Raji (cell line): Measurements from ENCODE around the gene ENTPD5.

Source experiments
- POLR2A ChIP-seq: IDR thresholded peaks from 2 replicates; pipeline ENCODE4 v1.6.1; 2011; ENCODE audit warnings: low read depth, low read length, control low read depth; ENCODE audit not compliant: insufficient read depth

Gene ENTPD5

DNA sequence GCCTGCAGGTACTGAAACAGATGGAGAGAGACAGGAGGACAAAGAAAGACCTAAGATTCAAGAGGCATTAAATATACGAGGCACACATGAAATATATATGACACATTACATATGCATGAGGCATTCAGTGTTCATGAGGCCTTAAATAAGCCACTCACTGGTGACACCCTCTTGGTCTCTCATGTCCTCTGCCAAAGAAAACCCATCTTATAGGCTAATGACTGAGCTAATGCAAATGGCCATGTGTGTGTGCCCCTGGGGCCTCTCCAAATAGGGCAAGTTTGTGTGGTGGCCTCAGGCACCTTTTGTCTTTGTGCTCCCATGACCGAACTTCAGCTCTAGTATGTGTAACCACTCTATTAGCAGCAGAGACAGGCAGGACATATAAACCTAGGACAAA, 50.2 kb downstream of the ENTPD5 start:
- no peak for TF ChIP-seq POLR2A

DNA sequence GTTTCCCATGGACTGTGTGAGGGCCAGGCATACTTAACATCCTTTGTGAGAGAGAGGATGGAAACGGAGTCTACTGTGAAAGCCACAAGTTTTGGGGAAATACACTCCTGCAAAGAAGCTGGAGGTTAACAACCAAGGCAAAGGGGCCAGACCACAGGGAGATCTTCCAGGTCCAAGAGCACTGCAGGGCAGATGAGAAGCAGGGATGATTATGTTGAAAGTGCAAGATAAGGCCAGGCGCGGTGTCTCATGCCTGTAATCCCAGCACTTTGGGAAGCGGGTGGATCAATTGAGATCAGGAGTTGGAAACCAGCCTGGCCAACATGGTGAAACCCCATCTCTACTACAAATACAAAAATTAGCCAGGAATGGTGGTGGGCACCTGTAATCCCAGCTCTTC, 53.9 kb downstream of the ENTPD5 start:
- TF ChIP-seq POLR2A = no peak

DNA sequence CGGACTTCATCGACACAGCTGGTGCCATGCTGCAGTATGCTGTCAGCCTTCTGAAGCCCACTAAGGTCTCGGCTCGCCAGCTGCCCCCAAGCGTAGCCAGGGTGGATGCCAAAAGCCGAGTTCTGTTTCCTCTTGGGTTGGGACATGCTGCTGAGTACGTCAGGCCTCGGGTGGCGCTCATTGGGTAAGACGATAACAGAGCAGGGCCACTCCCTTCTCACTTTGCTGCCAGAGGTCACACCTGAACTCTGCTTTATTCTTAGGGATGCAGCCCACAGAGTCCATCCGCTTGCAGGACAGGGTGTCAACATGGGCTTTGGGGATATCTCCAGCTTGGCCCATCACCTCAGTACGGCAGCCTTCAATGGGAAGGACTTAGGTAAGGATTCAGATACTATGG, 57.9 kb downstream of the ENTPD5 start:
- TF ChIP-seq POLR2A = no peak

DNA sequence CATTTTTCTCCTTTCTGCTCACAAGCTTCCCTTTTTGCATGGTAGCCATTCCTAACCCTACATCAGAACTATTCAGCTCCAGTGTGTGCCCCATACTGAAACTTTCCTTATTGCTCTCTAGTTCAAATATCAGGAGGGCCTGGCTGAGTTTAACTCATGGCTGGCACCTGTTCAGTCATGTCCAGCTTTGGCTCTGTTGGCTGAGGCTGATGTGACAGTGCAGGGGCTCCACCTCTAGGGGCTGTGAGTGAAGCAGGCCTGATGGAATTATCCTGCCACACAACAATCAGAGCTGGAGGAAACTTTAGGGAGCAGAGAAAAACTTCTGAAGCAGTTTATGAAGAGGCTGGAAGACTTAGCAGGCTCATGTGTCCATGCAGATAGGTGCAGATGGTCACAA, 60.5 kb downstream of the ENTPD5 start:
- TF ChIP-seq POLR2A = no peak

DNA sequence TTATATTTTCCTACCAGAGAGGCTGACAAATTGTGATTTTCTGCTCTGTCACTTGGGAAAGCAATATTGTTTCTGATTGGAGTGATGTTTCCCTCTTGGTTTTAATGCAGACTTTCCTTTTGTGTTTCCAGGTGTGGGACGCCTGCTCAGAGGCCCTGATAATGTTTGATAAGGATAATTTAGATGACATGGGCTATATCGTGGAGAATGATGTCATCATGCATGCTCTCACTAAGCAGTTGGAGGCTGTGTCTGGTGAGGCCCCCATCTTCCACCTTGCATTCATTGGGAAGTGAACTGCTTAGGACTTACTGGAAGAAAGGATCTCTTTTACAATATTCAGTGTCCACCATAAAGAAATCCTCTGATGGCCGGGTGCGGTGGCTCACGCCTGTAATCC, 63.4 kb downstream of the ENTPD5 start:
- no peak for TF ChIP-seq POLR2A

DNA sequence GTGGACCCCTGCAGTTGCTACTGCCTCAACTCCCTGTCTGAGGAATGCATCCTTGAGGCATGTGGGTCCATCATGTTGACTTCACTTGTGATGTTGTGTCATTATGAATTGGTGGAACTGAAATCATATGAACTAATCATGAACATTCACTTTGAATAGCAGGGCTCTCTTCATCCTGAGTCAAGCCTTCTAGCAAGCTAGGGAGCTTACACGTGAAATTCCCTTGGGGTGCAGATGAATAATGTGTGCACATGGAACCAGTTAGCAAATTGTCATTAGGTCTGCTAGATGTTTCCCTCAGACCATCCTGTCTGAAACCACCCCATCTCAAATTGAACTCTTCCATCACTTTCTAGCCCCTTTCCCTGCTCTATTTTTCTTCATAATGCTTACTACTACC, 65.4 kb downstream of the ENTPD5 start:
- no peak for TF ChIP-seq POLR2A

DNA sequence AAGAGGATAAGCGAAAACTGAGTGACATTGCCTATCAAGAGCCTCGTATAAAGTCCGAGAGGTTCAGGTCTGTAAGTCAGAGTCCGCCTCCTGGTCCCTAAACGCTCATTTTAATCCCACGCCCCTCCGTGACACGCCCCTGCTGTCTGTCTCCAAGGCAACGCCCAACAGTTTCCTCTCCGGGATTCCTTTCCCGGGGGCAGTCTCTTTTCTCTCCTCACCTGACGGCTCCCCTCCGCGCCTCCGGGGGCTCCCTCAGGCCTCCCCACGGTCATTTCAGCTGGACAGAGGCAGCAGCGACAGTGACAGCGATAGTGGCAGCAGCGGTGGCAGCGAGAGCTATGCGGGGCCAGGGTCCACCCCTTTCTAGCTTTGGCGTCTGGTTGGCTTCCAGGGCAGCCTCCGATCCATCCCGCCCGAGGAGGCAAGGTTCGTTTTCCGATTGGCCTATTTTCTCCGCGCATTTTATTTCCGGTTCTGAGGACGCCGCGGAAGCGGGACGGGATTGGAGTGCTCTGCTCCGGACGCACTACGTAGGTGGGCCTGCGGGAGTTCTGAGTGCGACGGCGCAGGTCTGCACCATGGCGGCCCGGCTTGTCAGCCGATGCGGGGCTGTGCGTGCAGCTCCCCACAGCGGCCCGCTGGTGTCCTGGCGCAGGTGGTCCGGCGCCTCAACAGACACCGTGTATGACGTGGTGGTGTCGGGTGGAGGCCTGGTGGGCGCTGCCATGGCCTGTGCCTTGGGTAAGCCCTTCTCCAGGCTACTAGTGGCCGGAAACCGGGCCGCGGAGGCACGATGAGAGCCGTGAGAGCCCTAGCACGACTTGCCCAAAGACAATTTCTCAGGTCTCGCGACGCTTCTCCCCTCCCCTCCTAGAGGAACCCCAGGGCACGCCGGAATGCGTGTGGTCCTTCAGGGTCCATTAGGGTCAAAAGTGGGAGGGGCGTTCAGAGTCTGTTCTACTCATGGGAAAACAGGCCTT, 69.0 kb downstream of the ENTPD5 start, which contains the start of the genes COQ6 and FAM161B:
COQ6 (plus strand) TSS at position 551 of the 983 bp plus-strand sequence; CDS start at position 582, 31 bp downstream.
FAM161B (minus strand) TSS at position 343 of the 983 bp plus-strand sequence; CDS start at position 275, 68 bp downstream.
- TF ChIP-seq POLR2A = peak; percentile 93

DNA sequence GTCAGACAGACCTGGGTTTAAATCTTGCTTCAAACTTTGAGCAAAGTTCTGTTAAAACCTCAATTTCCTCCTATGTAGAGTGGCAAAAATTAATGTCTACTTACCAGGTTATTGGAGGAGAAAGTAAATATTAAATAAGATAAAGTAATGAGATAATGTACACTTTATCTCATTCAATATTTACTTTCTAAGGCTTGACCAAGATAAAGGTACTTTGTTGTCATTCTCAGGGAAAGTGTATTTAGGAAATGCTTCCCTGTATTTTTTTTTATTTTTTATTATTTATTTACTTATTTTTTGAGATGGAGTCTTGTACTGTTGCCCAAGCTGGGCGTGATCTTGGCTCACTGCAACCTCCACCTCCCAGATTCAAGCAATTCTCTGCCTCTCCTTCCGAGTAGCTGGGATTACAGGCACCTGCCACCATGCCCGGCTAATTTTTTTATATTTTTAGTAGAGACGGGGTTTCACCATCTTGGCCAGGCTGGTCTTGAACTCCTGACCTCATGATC, 73.9 kb downstream of the ENTPD5 start:
- TF ChIP-seq POLR2A = no peak

DNA sequence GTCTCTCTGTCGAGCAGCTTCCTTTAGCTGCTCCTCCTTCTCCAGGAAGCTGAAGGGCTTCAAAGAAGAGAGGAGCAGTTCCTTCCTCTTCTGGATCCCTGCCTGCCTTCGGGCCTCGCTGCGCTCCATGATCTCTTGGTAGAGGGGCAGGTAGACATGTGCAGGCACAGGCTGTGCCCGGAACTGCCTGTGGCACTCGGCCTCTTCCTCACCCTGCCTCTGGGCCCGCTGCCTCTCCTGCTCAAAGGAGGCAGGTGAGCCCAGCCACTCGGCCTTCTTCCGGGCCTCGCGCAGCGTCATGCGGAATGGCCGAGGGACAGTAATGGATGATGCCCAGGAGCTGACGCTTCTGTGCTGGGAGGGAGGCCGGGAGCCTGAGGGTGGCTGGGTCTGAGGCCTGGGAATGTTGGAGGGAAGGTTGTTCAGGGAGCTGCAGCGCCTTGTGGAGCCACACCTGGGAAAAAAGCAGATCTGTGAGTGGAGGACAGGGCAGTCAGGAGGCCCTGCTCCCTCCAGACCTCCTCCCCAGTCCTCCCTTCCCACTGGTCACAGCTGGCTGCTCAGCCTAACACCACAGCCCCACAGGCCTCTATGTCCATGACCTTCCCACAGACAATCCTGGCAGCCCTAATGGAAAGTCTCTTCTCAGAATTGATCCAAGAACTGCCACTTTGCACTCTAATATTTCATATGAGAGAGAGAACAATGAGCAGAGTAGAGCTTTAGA, 74.5 kb downstream of the ENTPD5 start:
- TF ChIP-seq POLR2A = no peak

DNA sequence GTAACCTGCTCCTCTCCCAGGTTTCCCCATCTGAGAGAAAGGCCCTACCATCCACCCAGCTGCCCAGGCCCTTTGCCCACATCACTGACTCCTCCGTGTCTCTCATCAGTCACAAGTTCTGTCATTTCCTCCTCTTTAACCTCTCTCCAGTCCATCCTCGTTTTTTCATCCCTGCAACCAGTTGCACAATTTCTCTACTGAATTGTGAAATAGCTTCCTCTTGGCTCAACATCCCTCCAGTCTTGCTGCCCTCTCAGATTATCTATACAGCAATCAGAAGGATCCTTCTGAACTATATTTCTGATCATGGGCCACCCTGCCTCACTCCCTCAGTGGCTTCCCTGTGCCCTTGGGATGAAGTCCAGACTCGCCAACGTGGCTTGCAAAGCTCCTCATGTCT, 76.0 kb downstream of the ENTPD5 start:
- no peak for TF ChIP-seq POLR2A

DNA sequence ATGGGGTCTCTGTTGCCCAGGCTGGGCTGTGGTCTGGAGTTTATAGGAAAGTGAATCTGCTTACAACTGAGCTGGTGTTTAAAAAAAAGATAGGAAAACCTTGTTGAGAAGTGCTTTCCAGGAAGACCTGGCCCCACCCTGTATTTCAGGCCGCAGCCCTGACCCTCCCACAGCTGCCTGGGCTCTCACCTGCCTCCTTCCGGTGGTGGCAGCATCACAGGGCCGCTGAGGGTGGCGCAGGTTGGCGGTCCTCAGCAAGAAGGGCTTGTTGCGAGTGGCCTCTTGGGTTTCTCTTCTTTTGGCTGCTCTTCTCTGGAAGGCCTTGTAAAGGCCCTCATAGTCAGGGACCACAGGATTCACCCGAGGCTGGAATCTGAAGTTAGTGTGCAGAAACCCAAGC, 76.9 kb downstream of the ENTPD5 start:
- no peak for TF ChIP-seq POLR2A

DNA sequence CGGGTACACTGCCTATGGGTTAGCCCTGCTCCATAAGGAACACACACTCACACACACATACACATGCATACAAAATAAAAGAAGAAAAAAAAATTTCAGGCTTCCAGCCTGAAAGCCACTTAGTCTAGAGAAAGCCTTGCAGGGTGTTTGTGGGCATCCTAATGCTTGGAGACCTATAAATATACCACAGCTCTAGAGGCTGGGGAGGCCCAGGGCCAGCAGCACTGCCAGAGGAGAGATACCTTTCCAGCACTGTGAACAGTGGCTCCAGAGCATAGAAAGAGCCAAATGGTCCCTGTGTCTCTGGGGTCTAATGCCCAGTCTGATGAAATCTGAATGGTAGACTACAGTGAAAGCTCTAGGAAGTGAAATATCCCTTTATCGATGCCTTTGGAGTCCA, 82.1 kb downstream of the ENTPD5 start:
- no peak for TF ChIP-seq POLR2A

DNA sequence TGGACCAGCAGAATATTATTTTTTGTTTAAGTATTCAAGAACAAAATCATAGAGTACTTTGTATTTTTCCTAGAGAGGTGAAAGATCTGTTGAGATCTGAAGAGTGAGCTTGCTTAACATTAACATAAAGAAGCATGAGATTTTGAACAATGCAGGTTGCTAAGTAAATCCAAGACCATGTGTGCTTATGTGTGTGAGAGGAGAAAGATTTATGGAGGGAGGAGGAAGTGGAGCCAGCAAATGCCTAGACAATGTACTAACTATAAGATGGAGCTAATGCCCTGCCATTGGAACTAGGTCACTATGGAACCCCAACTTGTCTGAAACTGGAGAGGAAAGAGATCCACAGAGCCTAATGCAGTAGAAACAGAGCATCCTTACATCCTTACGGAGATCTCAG, 82.5 kb downstream of the ENTPD5 start:
- TF ChIP-seq POLR2A = no peak

DNA sequence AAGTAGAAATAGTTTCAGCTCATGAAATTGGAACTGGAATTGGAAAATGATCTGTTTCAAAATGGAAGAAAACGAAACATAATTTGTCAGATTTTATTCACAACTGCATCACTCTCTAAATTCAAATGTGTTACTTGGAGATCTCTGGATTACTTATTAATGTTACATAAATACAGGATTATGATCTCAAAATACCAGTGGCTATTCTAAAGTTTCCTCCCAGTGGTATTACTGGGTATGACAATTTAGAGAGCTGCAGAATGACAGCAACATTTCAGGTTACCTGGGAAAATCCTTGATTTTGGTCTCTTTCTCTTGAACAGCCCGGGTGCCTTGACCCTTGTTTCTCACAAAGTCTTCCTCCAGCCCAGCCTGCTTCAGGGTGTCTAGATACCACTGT, 83.4 kb downstream of the ENTPD5 start:
- no peak for TF ChIP-seq POLR2A

DNA sequence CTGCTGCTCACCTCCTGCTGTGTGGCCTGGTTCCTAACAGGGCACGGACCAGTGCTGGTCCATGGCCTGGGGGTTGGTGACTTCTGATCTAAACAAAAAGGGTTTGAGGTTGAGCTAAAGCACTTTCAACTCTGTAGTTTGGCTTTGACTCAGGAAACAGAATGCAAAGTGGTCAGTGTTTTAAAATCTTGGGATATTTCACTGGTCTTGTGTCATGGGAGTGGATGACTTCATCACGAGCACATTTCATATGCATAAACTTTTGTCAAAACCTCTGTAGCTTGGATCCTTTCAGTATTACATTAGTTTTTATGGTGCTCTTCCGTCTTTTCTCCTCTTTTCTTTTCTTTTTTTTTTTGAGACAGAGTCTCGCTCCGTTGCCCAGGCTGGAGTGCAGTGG, 94.8 kb downstream of the ENTPD5 start:
- TF ChIP-seq POLR2A = no peak

DNA sequence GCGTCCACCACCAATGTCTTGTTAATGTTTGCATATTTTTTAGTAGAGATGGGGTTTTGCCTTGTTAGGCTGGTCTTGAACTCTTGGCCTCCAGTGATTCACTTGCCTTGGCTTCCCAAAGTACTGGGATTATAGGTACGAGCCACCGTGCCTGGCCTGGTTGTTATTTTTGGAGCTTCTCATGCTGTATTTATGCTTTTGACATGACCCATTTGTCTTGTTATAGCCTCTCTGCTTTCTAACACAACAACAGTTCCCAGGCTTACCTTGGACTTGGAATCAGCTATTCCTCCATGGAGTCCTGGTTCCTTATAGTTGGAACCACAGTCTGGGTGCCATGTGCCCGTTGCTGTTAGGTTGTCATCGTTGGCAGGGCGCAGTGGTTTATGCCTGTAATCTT, 102.8 kb downstream of the ENTPD5 start:
- no peak for TF ChIP-seq POLR2A
